ENCODE measurements around the gene LPA.
A peak's percentile ranks its signal among the peaks of the same experiment; 100 is the strongest.

Gene LPA

DNA sequence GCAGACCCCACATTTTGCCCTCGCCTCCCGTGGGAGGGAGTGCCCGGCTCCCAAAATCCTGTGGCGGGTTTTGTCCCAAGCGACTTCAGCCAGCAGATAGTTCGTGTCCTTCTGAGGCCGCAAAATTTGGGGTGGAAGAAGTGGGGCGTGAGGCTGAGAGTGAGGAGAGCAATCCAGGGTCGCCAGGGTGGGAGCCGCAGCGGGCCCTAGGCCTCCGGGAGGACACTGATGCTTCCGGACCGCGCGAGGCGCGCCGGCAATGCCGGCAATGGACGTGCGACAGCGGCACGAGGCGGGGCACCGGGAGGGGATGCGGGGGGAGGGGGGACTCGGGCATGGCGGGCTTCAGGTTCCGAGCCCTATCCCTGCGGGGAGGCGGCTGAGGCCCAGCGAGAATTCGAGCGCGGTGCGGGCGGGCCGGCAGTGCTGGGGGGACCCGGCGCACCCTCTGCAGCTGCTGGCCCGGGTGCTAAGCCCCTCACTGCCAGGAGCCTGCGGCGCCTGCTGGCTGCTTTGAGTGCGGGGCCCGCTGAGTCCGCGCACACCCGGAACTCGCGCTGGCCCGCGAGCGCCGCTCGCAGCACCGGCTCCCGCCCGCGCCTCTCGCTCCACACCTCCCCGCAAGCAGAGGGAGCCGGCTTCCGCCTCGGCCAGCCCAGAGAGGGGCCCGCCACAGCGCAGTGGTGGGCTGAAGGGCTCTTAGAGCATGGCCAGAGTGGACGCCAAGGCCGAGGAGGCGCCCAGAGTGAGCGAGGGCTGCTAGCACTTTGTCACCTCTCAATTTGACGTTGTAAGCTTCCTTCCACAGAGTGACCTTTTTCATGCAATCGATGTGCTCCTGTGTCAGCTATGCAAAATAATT, 143.8 kb downstream of the LPA start:
- peak; percentile 70 for DNase-seq (ENCODE audit: low spot score)

DNA sequence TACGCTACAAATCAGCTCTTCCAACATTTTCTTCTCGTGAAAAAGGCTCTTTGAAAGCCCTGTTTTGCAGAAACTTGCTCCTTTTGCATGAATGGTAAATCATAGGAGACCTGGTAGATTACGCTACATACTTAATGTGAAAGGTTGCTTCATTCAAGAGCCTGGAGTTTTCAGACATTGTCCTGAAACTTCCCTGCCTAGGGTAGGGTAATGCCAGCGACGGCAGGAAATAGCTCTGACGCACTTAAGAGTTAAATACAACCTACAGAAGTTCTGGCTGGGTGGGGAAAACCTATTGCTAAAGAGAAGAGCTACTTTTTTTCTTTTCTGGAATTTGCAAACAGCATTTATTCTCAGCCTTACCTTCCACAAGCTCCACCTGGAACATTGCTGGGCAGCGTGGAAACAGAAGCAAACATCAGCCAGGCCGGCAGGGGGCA, 144.5 kb downstream of the LPA start:
- peak; percentile 79 for DNase-seq (ENCODE audit: low spot score)

DNA sequence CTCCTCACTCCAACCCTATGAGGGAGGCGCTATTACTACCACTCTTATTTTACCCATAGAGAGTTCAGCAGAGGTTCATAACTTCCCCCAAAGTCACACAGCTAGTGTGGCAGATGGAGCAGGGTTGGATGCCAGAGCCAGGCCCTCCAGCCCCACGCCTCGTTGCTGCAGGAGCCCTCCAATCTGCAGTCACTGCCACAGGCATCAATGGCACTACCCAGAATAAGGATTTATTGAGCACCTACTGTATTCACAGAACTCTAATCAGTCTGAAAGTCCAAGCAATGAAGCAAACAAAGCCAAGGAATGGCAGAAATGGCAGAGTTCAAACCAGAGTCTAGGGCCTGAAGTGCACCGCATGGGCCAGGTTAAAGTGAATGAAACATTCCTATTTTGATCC, 144.9 kb downstream of the LPA start:
- DNase-seq (ENCODE audit: low spot score): no peak

DNA sequence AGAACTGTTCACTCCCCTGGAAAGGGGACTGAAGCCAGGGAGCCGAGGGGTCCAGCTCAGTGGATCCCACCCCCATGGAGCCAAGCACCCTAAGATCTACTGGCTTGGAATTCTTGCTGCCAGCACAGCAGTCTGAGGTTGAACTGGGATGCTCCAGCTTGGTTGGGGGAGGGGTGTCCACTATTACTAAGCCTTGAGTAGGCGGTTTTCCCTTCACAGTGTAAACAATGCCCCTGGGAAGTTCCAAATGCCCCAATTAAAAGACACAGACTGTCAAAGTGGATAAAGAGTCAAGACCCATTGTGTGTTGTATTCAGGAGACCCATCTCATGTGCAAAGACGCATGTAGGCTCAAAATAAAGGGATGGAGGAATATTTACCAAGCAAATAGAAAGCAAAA, 150.2 kb downstream of the LPA start:
- DNase-seq (ENCODE audit: low spot score): no peak

DNA sequence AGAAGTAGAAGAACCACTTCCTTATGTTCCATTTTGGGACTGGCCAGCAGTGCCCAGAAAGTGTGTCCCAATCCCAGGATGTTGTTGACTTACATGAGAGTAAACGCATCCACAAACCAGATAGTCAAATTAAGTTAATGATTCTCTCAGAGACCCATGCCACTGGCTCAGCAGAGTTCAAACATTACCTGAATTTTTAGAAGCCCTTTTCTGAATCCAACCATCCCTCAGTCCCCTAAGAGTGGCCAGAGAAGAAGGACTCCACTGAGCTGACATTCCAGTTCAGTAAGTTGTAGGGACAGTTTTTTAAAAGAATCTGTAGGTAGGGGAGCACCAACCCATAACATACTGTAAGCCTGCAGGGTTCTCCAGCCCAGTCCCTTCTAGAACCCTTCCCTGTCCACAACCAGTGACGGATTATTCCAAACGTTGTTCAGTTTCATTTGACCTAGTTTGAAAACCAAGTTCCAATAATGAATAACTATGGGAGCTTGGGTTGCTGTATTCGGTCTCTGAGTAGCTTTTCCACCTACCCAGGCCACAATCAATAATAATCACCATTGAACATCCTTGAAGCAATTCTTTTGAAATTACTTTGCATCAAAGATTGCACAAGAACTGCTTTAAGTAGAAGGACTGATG, 153.0 kb downstream of the LPA start:
- no peak for DNase-seq (ENCODE audit: low spot score)

DNA sequence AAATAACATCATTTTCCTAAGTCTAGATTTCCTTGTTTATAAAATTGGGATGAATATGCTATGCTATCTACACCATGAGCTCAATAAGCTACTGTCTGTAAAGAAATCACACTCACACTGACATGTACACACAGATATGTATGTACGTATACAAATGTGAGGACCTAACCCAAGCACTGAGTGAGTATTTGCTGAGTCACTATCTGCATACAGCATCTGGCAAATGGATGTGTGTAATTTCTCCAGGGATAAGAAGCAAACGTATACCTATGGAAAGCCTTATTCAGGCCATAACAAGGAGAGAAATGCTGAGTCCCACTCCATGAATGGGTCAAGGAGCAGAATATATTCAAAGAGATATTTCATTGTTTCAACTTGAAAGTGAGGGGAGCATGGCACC, 153.9 kb downstream of the LPA start:
- no peak for DNase-seq (ENCODE audit: low spot score)

DNA sequence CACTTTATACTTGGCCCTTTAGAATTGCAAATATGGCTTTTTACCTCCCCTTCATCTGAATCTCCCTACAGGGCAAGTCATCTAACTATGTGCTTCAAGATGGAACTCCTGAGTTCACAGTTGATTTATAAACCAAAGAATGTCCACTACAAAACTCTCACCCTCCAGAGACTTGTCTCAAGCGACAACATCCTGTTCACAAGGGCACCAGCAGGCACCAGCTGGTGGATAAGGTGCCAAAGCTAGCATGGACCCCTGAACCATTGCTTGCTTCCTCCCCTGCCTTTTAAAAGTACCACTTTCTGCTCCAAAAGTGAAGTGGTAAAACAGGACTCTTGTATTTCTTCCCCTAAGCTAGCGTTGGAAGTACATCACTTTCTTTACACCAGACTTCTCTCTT, 154.5 kb downstream of the LPA start:
- no peak for DNase-seq (ENCODE audit: low spot score)

DNA sequence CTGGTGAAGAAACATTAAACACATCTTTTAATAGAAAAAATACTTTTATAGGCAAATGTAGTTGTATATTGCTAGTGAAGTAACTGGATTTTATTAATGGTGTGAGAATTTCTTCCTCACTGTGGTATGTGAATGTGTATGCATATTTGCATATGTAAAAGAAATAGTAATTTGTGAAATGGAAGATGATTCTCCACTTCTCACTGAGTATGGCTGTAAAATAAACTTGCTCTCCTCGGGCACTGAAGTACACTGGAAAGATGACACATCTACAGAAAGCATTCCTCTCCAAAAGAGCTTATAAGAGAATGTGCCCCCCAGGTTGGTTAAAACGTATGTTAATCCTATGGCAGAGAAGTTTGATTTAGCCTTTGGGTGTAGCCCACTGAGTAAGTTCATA, 155.5 kb downstream of the LPA start:
- no peak for DNase-seq (ENCODE audit: low spot score)

DNA sequence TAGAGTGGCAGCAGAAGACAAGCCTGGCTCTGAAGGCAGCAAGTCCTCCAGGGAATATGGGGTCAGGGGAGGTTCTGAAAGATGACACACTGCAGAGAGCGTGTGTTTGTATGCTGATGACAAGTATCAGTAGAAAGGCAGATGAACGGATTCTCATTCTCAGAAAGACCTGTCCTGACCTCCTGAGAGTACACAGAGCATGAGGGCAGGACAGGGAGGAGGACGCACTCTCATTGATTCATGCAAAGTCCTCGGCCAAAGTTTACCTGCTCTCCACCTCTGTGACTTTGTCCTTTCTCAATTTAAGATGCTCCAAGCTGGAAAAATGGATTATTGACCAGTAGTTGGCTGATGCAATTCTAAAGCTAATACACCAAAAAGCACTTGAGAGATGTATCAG, 156.7 kb downstream of the LPA start:
- no peak for DNase-seq (ENCODE audit: low spot score)

DNA sequence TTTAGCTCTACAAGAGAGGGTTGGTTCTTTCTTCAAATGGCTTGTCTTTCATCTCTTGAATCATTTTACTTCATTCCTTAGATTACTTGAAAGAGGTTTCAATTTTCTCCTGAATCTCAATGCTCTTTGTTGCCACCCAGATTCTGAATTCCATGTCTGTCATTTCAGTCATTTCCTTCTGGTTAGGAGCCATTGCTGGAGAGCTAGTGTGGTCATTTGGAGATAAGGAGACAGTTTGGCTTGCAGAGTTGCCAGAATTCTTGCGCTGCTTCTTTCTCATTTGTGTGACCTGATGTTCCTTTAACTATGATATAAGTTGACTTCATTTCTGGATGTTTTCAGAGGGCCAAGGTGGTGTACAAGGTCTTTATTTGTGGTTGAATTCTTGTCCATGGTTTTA, 158.1 kb downstream of the LPA start:
- no peak for DNase-seq (ENCODE audit: low spot score)

DNA sequence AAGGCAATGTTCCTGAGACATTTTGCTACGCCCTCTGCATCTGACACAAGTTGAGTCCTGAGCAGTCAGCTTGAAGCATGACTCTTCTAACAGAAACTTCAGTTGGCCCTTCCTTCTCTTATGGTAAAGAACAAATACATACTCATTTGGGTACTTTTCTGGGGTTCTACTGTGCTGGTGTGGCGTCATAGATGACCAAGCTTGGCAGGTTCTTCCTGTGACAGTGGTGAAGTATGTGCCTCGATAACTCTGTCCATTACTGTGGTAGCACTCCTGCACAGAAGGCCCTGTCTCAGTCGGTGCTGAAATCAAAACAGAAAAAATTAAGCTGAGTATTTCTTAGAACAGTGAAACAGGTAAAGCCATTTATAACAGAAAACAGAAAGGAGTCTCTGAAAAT, 163.4 kb downstream of the LPA start:
- DNase-seq (ENCODE audit: low spot score): no peak

DNA sequence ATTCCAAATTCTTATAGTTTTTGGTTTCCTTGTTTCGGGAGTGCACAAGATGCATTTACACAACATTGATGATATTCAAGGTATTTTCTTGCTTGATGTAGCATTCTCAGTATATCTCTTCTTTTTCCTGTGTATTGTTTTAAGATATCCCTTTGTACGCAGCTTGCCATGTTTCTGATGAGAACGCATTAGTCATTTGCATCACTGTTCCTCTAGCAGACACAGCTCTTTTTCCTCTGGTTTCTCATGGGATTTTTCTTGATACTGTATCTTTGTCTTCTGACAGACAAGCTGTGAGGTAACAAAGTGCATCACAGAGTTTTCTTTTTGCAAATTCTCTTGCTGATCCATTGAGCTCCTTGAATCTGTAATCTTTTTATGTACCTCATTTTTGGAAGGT, 169.5 kb downstream of the LPA start:
- no peak for DNase-seq (ENCODE audit: low spot score)

DNA sequence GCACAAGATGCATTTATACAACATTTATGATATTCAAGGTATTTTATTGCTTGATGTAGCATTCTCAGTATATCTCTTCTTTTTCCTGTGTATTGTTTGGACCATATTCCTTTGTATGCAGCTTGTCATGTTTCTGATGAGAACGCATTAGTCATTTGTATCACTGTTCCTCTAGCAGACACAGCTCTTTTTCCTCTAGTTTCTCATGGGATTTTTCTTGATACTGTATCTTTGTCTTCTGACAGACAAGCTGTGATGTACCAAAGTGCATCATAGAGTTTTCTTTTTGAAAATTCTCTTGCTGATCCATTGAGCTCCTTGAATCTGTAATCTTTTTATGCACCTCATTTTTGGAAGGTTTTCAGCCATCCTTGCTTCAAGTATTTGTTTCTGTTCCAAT, 175.0 kb downstream of the LPA start:
- DNase-seq (ENCODE audit: low spot score): no peak

DNA sequence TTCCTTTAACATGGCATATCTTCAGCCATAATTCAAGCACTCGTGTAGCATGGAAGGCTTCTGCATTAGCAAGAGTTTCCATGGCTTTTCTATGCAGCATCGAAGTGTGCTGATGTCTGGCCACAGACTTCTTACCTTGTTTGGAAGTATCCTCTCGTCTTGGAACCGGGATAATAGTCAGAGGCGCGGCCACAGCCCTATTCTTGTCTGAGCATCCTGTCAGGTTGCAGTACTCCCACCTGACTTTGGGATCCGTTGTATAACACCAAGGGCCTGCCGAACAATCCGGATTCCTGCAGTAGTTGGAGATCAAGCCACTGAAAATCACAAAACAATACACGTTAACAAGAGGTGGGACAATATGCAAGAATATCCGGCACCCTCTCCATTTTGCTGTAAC, 177.0 kb downstream of the LPA start:
- no peak for DNase-seq (ENCODE audit: low spot score)
